SW 1271 (cell line): Measurements from ENCODE around the gene C1orf105.

ENCODE experiments used
- DNase-seq, 2 experiments: peaks; one replicate each; lab custom pipeline; 2025; lab: John Stamatoyannopoulos, UW

Gene C1orf105

GRCh38 chr1:172457479-172458130 is 37.1 kb downstream of the C1orf105 start:
- DNase-seq, result no peak

GRCh38 chr1:172460177-172460576 is 39.7 kb downstream of the C1orf105 start:
- DNase-seq, result no peak

GRCh38 chr1:172460887-172461315 is 40.4 kb downstream of the C1orf105 start:
- no peak for DNase-seq

GRCh38 chr1:172465617-172466016 is 45.1 kb downstream of the C1orf105 start:
- DNase-seq, result no peak

GRCh38 chr1:172466795-172467407 is 46.4 kb downstream of the C1orf105 start:
- DNase-seq, result no peak

- no peak for DNase-seq
These were observed 47.0 kb downstream of the C1orf105 start for GRCh38 chr1:172467446-172467845.

GRCh38 chr1:172468296-172468695 is 47.8 kb downstream of the C1orf105 start:
- no peak for DNase-seq

GRCh38 chr1:172469717-172470116 is 49.2 kb downstream of the C1orf105 start:
- DNase-seq, result no peak

GRCh38 chr1:172470149-172470548 is 49.7 kb downstream of the C1orf105 start:
- no peak for DNase-seq

- no peak for DNase-seq
These were observed 51.2 kb downstream of the C1orf105 start for GRCh38 chr1:172471666-172472065.

GRCh38 chr1:172472495-172472894 is 52.0 kb downstream of the C1orf105 start:
- DNase-seq, result no peak

GRCh38 chr1:172473302-172473701 is 52.8 kb downstream of the C1orf105 start:
- DNase-seq, result no peak

GRCh38 chr1:172473842-172474241 is 53.4 kb downstream of the C1orf105 start:
- DNase-seq, result no peak

- DNase-seq, result no peak
These were observed 55.8 kb downstream of the C1orf105 start for GRCh38 chr1:172476218-172476811.

GRCh38 chr1:172477216-172477615 is 56.7 kb downstream of the C1orf105 start:
- no peak for DNase-seq

GRCh38 chr1:172477741-172478140 is 57.3 kb downstream of the C1orf105 start:
- no peak for DNase-seq

GRCh38 chr1:172478485-172478884 is 58.0 kb downstream of the C1orf105 start:
- no peak for DNase-seq

- no peak for DNase-seq
These were observed 59.9 kb downstream of the C1orf105 start for GRCh38 chr1:172480431-172480830.

- no peak for DNase-seq
These were observed 61.6 kb downstream of the C1orf105 start for GRCh38 chr1:172482044-172482443.

- no peak for DNase-seq
These were observed 63.0 kb downstream of the C1orf105 start for GRCh38 chr1:172483448-172483847.

- no peak for DNase-seq
These were observed 63.8 kb downstream of the C1orf105 start for GRCh38 chr1:172484252-172484651.

- no peak for DNase-seq
These were observed 65.1 kb downstream of the C1orf105 start for GRCh38 chr1:172485626-172486025.

- DNase-seq, result no peak
These were observed 66.4 kb downstream of the C1orf105 start for GRCh38 chr1:172486805-172487454.
